ENCODE data around the gene ZNF284. TPM values are rescaled to one million over a fixed set of nuclear protein-coding genes. Genes with fewer than 3 reads are reported as not detected.
A peak's percentile ranks its signal among the peaks of the same experiment; 100 is the strongest.

Gene ZNF284
- total RNA-seq = 1 to 10 TPM in 1 of 6 donors, under 1 TPM in 5; 0.42 to 1.9 (median 0.85) TPM
- under 1 TPM; 0.53 to 0.92 TPM for polyA plus RNA-seq

- no peak for FAIRE-seq
- intact Hi-C loops (cut with DNase I) = no loop called here
- WGBS, 2 donors = 1% methylated on average over 40 of the region's 40 CpGs
- no peak for TF ChIP-seq CTCF (IDR thresholded peaks at IDR 0.05)
- H3K36me3 ChIP-seq = no peaks in the 10 kb centered on the region
- DNase-seq = peak; percentile 83 to 91 (median 86)
- peak within 1 kb of the TSS in 3 of 4 donors; percentile 4 to 45 (median 39) for H3K27ac ChIP-seq
- ATAC-seq = peak; percentile 100
- no peaks in the 10 kb centered on the region for H3K27me3 ChIP-seq
- peak within 1 kb of the TSS; percentile 26 to 70 (median 52) for H3K4me3 ChIP-seq
- peaks cover 0 to 3% (median 0%) of the 10 kb centered on the region in 3 donors for H3K4me1 ChIP-seq
- H3K9me3 ChIP-seq = peaks cover 0 to 5% (median 1%) of the 10 kb centered on the region in 4 donors
Measured at GRCh38 chr19:44071824-44072542, at the start of gene ZNF284. ZNF284 (plus strand) TSS chr19:44072159; CDS start chr19:44076390, 4,231 bp downstream.

DNA sequence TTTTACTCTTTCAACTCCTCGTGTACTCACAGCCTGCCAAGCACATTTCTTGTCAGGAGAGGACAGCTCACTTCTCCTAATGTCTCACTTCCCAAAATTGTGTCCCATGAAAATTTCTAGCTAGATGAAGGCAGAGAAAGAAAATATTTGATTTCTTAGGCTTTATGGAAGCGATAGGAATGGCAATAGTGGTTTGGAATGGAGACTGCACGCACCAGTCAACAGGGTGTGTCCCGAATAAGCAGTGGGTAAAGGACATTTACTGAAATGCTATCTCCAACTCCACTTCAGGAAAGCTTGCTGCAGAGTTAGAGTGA lies 47.1 kb upstream of the ZNF284 start:
- DNase-seq (no peak), ATAC-seq (no peak), FAIRE-seq (no peak)
- peaks cover 0 to 29% (median 7%) of the 10 kb centered on the region in 3 donors for H3K36me3 ChIP-seq
- no peak overlapping the region for H3K27ac ChIP-seq
- no peaks in the 10 kb centered on the region for H3K27me3 ChIP-seq
- peak overlapping the region; percentile 49 to 81 (median 58) for H3K4me3 ChIP-seq
- H3K9me3 ChIP-seq = peaks cover 0 to 5% (median 0%) of the 10 kb centered on the region in 4 donors
- intact Hi-C loops (cut with DNase I) = no loop called here
- 40 to 41% methylated on average over 4 of the region's 4 CpGs for WGBS, 2 donors
- peaks cover 0 to 8% (median 0%) of the 10 kb centered on the region in 3 donors for H3K4me1 ChIP-seq
- no peak for TF ChIP-seq CTCF (IDR thresholded peaks at IDR 0.05)

- WGBS, 2 donors = 1% methylated on average over 37 of the region's 37 CpGs
- Histone ChIP-seq H3K27me3 (no peaks in the 10 kb centered on the region), H3K36me3 (peaks cover 0 to 35% (median 7%) of the 10 kb centered on the region in 3 donors), H3K4me1 (peaks cover 0 to 8% (median 0%) of the 10 kb centered on the region in 3 donors), H3K4me3 (peak within 1 kb of the TSS; percentile 49 to 81 (median 58)), H3K27ac (no peak within 1 kb of the TSS), H3K9me3 (peaks cover 0 to 5% (median 0%) of the 10 kb centered on the region in 4 donors)
- FAIRE-seq (peak; percentile 57), ATAC-seq (peak; percentile 100), DNase-seq (peak; percentile 72 to 90 (median 78))
- no peak for TF ChIP-seq CTCF (IDR thresholded peaks at IDR 0.05)
- intact Hi-C loops (cut with DNase I) = no loop called here
Measured at GRCh38 chr19:44025217-44025936, 46.6 kb upstream of the ZNF284 start, which contains the start of gene ZNF222. ZNF222 (plus strand) TSS chr19:44025379; CDS start chr19:44025437, 58 bp downstream.

- DNase-seq (no peak), ATAC-seq (no peak), FAIRE-seq (no peak)
- 96 to 98% methylated on average over 6 of the region's 6 CpGs for WGBS, 2 donors
- no peaks in the 10 kb centered on the region for H3K27me3 ChIP-seq
- no peak for TF ChIP-seq CTCF (IDR thresholded peaks at IDR 0.05)
- peaks cover 0 to 46% (median 17%) of the 10 kb centered on the region in 3 donors for H3K36me3 ChIP-seq
- H3K9me3 ChIP-seq = peaks cover 0 to 5% (median 0%) of the 10 kb centered on the region in 4 donors
- H3K4me3 ChIP-seq = no peak overlapping the region
- intact Hi-C loops (cut with DNase I) = no loop called here
- H3K27ac ChIP-seq = no peak overlapping the region
- H3K4me1 ChIP-seq = peaks cover 0 to 8% (median 0%) of the 10 kb centered on the region in 3 donors
Measured at GRCh38 chr19:44026622-44027021, 45.3 kb upstream of the ZNF284 start.

Measured in pancreas (tissue), 10 donors.